GM12878 (cell line): Measurements from ENCODE around the gene NFATC2. TPM values are rescaled to one million over a fixed set of nuclear protein-coding genes. Genes with fewer than 3 reads are reported as not detected.

Experiments used
- ATAC-seq: fragments of 200-7000 bp; cut with Tn5 transposase; 3 replicates; pipeline ENCODE4 v1.9.1; 2020; ENCODE audit warnings: mild to moderate bottlenecking, moderate library complexity
- BruUV-seq: library from RNA; stranded (reverse); fragments of 400-500 nt; replicated peaks from 2 replicates; lab custom pipeline; 2021; lab: Mats Ljungman, UMichigan
- CTCF ChIA-PET: fragments of 300-600 bp; sonication (Branson Sonifier 250); formaldehyde crosslinking; extraction: SDS; loops from one replicate; lab custom pipeline; 2021; ENCODE audit warnings: inconsistent platforms; lab: Yijun Ruan, JAX
- POLR2A ChIA-PET: fragments of 350-600 bp; formaldehyde crosslinking; extraction: SDS; loops from one replicate; lab custom pipeline; 2021; ENCODE audit warnings: inconsistent platforms; lab: Charles Lee
- RAD21 ChIA-PET: fragments of 300-600 bp; sonication (Branson Sonifier 250); formaldehyde crosslinking; loops from one replicate; lab custom pipeline; 2023; ENCODE audit warnings: antibody characterized with exemption; ENCODE audit not compliant: unreplicated experiment; lab: Charles Lee
- SMC1A ChIA-PET: fragments of 300-600 bp; sonication (Branson Sonifier 250); formaldehyde crosslinking; loops from one replicate; lab custom pipeline; 2023; ENCODE audit not compliant: unreplicated experiment, uncharacterized antibody; lab: Charles Lee
- DNase-seq: peaks from one replicate; pipeline ENCODE4 v3.0.0-alpha.2; 2011; ENCODE audit warnings: low read depth, low spot score
- FAIRE-seq: peaks from 3 replicates; lab custom pipeline; 2011; peaks lifted over from hg19 to GRCh38; lab: Jason Lieb, UNC
- H2AFZ ChIP-seq: 2 replicates; pipeline ENCODE4 v1.6.0; 2011; ENCODE audit warnings: low read depth, low read length, control low read depth; ENCODE audit not compliant: control insufficient read depth
- H3K27ac ChIP-seq: 2 replicates; pipeline ENCODE4 v1.5.1; 2011; ENCODE audit warnings: control low read depth; ENCODE audit not compliant: control insufficient read depth, insufficient read depth
- H3K27me3 ChIP-seq, 2 experiments: replicated peaks in 1 of 2; 2 replicates each; pipeline versions ENCODE4 v1.6.0 to v1.6.1; 2011; ENCODE audit warnings: low read length in 1 of 2; ENCODE audit not compliant: control insufficient read depth in 2 of 2, insufficient read depth in 2 of 2
- H3K36me3 ChIP-seq, 2 experiments: 2 replicates each; pipeline ENCODE4 v1.5.1; 2011; ENCODE audit warnings: low read length in 1 of 2; ENCODE audit not compliant: control insufficient read depth in 2 of 2, insufficient read depth in 2 of 2
- H3K4me1 ChIP-seq: 2 replicates; pipeline ENCODE4 v1.6.1; 2011; ENCODE audit warnings: mild to moderate bottlenecking, low read length, moderate library complexity, mixed read lengths; ENCODE audit not compliant: control insufficient read depth, insufficient read depth
- H3K4me2 ChIP-seq: 2 replicates; pipeline ENCODE4 v1.6.0; 2011; ENCODE audit warnings: control low read depth; ENCODE audit not compliant: control insufficient read depth, insufficient read depth
- H3K4me3 ChIP-seq: fragments of 200-600 bp; sonication (generic); 2 replicates; pipeline ENCODE4 v1.5.1; 2016
- H3K79me2 ChIP-seq: 2 replicates; pipeline ENCODE4 v1.6.0; 2011; ENCODE audit warnings: low read length; ENCODE audit not compliant: control insufficient read depth, insufficient read depth
- H3K9ac ChIP-seq: 2 replicates; pipeline ENCODE4 v1.8.0; 2011; ENCODE audit warnings: low read length, control low read depth, mixed read lengths; ENCODE audit not compliant: control insufficient read depth, insufficient read depth
- H3K9me3 ChIP-seq: replicated peaks from 3 replicates; pipeline ENCODE4 v1.5.1; 2011; ENCODE audit warnings: mild to moderate bottlenecking, low read length; ENCODE audit not compliant: control insufficient read depth, insufficient read depth
- H4K20me1 ChIP-seq: 2 replicates; pipeline ENCODE4 v1.6.0; 2011; ENCODE audit not compliant: control insufficient read depth, insufficient read depth
- ASH2L ChIP-seq: fragments of 300-600, 200-600 bp; sonication (generic); IDR thresholded peaks from 2 replicates; pipeline ENCODE4 v1.6.1; 2017; ENCODE audit warnings: low read depth, mild to moderate bottlenecking, borderline replicate concordance
- BHLHE40 ChIP-seq, 2 experiments: fragments of 450-650 bp in 1 of 2; IDR thresholded peaks; 2 replicates each; pipeline ENCODE4 v1.6.1; 2011 to 2017; ENCODE audit warnings: low read depth in 2 of 2, borderline replicate concordance in 1 of 2, improper control_type of control experiment in 1 of 2, low read length in 1 of 2, mild to moderate bottlenecking in 1 of 2
- CHD2 ChIP-seq: IDR thresholded peaks from 2 replicates; pipeline ENCODE4 v1.6.1; 2011; ENCODE audit warnings: low read depth, low read length, improper control_type of control experiment, borderline replicate concordance
- EP300 ChIP-seq, 2 experiments: fragments of 150-350 bp in 1 of 2; IDR thresholded peaks; 2 replicates each; pipeline ENCODE4 v1.6.1; 2011 to 2012; ENCODE audit warnings: low read depth in 2 of 2, low read length in 2 of 2, borderline replicate concordance in 1 of 2, improper control_type of control experiment in 1 of 2, inconsistent platforms in 1 of 2; ENCODE audit not compliant: control insufficient read depth in 1 of 2
- HCFC1 ChIP-seq: fragments of 150-350 bp; IDR thresholded peaks from 2 replicates; pipeline ENCODE4 v1.6.1; 2014; ENCODE audit warnings: low read length
- HSF1 ChIP-seq: fragments of 150-350 bp; IDR thresholded peaks from 2 replicates; pipeline ENCODE4 v1.6.1; 2014; ENCODE audit warnings: mild to moderate bottlenecking, low read depth, low read length
- MLLT1 ChIP-seq: fragments of 450-650 bp; IDR thresholded peaks from 2 replicates; pipeline ENCODE4 v1.6.1; 2016; ENCODE audit warnings: mild to moderate bottlenecking
- MTA3 ChIP-seq: IDR thresholded peaks from 2 replicates; pipeline ENCODE4 v1.6.1; 2012; ENCODE audit warnings: low read length, inconsistent platforms, borderline replicate concordance
- MYC ChIP-seq: IDR thresholded peaks from 2 replicates; pipeline ENCODE4 v1.6.1; 2011; ENCODE audit warnings: mild to moderate bottlenecking, low read length, moderate library complexity, inconsistent platforms; ENCODE audit not compliant: insufficient read depth, insufficient replicate concordance, insufficient read length, severe bottlenecking
- PBX3 ChIP-seq: IDR thresholded peaks from 2 replicates; pipeline ENCODE4 v1.6.1; 2011; ENCODE audit warnings: mild to moderate bottlenecking, low read depth, low read length, moderate library complexity; ENCODE audit not compliant: insufficient replicate concordance
- POLR2A ChIP-seq: IDR thresholded peaks from 2 replicates; pipeline ENCODE4 v1.6.1; 2011; ENCODE audit warnings: low read depth, mild to moderate bottlenecking, low read length
- RB1 ChIP-seq: fragments of 450-650 bp; formaldehyde crosslinking; IDR thresholded peaks from 2 replicates; pipeline ENCODE4 v1.6.1; 2017; ENCODE audit warnings: mild to moderate bottlenecking, borderline replicate concordance
- RFX5 ChIP-seq: IDR thresholded peaks from 2 replicates; pipeline ENCODE4 v1.6.1; 2011; ENCODE audit warnings: low read depth, low read length, improper control_type of control experiment
- SMARCA5 ChIP-seq: fragments of 450-650 bp; IDR thresholded peaks from 2 replicates; pipeline ENCODE4 v1.6.1; 2017; ENCODE audit warnings: mild to moderate bottlenecking
- SUZ12 ChIP-seq: fragments of 200-600 bp; sonication (generic); IDR thresholded peaks from one replicate; pipeline ENCODE4 v1.6.1; 2018; ENCODE audit warnings: antibody characterized with exemption, mild to moderate bottlenecking; ENCODE audit not compliant: unreplicated experiment
- TAF1 ChIP-seq: IDR thresholded peaks from 2 replicates; pipeline ENCODE4 v1.6.1; 2011; ENCODE audit warnings: mild to moderate bottlenecking, low read depth, low read length, borderline replicate concordance
- USF1 ChIP-seq: IDR thresholded peaks from 2 replicates; pipeline ENCODE4 v1.6.1; 2011; ENCODE audit warnings: borderline replicate concordance, low read depth, mild to moderate bottlenecking, moderate library complexity, mixed read lengths, low read length; ENCODE audit not compliant: insufficient read depth; ENCODE audit errors: extremely low read length
- ZNF217 ChIP-seq: fragments of 450-650 bp; IDR thresholded peaks from 2 replicates; pipeline ENCODE4 v1.6.1; 2017; ENCODE audit warnings: antibody characterized with exemption, mild to moderate bottlenecking
- WGBS: methylation state at CpG from one replicate; pipeline ENCODE4 v1.1.6; 2016; ENCODE audit warnings: low lambda C conversion rate; ENCODE audit not compliant: insufficient replicate concordance, insufficient coverage; ENCODE audit errors: missing lambda C conversion rate; 5-methylcytosine and 5-hydroxymethylcytosine counted together
- in situ Hi-C: fragments of 300-500 bp; cut with MboI; formaldehyde crosslinking; loops from 9 replicates; pipeline ENCODE4 v1.14.3; 2018; ENCODE audit warnings: mixed read lengths
- intact Hi-C: fragments of 100-400 bp; cut with micrococcal nuclease; formaldehyde crosslinking; loops from one replicate; pipeline ENCODE4 v1.14.2; 2022; ENCODE audit not compliant: unreplicated experiment
- polyA plus RNA-seq, 11 experiments: library from polyadenylated mRNA; depleted of rRNA in 4 of 11; unstranded in 6 of 11; stranded (reverse) in 5 of 11; fragments of >200 nt; fragmentation: Nextera tagmentation in 4 of 11; fragmentation: Illumina TruSeq in 1 of 11; extraction: Ambion mirVana in 4 of 11; extraction: Trizol in 1 of 11; gene quantifications; 1 replicate in 1 of 11; 2 replicates in 10 of 11; pipeline versions ENCODE4 v1.2.1 to v1.2.3, GENCODE V29; 2011 to 2016; ENCODE audit warnings: inconsistent platforms in 2 of 11, missing spikeins in 2 of 11, low read depth in 1 of 11
- total RNA-seq, 4 experiments: library from RNA; depleted of rRNA in 3 of 4; stranded (reverse); fragments of >200 nt in 3 of 4; fragmentation: Illumina TruSeq in 1 of 4; extraction: Trizol in 1 of 4; gene quantifications; 2 replicates each; pipeline versions ENCODE4 v1.2.1 to v1.2.3, GENCODE V29; 2013 to 2021

The NFATC2 gene
- total and polyA plus RNA-seq, 10 of the 15 experiments (the other 5 are each of a cell fraction or from before 2014, with no cell fraction given), result 3.3 to 20.0 (median 7.3) TPM

GRCh38 chr20:51531712-51532456, 10.6 kb downstream of the NFATC2 start:
- Histone ChIP-seq H3K36me3 (peaks cover 0 to 2% of the 10 kb centered on the region in 2 experiments; a peak in 2 of 4 replicates), H3K4me3 (no peak overlapping the region), H3K27me3 (no peaks in the 10 kb centered on the region), H3K9ac (no peak overlapping the region), H3K4me1 (peaks cover 75% of the 10 kb centered on the region), H3K4me2 (peak overlapping the region; percentile 28), H3K27ac (peak overlapping the region; percentile 75), H4K20me1 (no peaks in the 10 kb centered on the region), H3K79me2 (peaks cover 76% of the 10 kb centered on the region), H2AFZ (no peak overlapping the region), H3K9me3 (no peaks in the 10 kb centered on the region)
- FAIRE-seq (no peak), ATAC-seq (no peak), DNase-seq (no peak)
- RAD21 ChIA-PET, result interaction anchor here (0.6 to 1.6 kb wide), 2 partner anchors 10 to 127 kb away, joined by 3 to 4 read pairs; no protein-coding TSS in a partner anchor
- SMC1A ChIA-PET, result interaction anchor here (1.1 to 1.3 kb wide), 2 partner anchors 31 to 51 kb away, joined by 3 to 5 read pairs; no protein-coding TSS in a partner anchor
- 58% methylated on average over 12 of the region's 12 CpGs for WGBS
- POLR2A ChIA-PET, result interaction anchor here (1.4 kb wide), 1 partner anchor 50 kb away, joined by 3 read pairs; no protein-coding TSS in a partner anchor
- no TSS peak for BruUV-seq
- CTCF ChIA-PET, result interaction anchor here (1.3 kb wide), 1 partner anchor 8 kb away, joined by 5 read pairs; no protein-coding TSS in a partner anchor
- in situ Hi-C loops, result no loop called here
- intact Hi-C loops, result no loop called here
- TF ChIP-seq ZNF217 (0 out of 2 replicates have a peak, but pooled peaks have one; percentile 58), POLR2A (no peak), MLLT1 (no peak), RB1 (no peak), RFX5 (no peak), SUZ12 (no peak), EP300 (IDR thresholded peaks at IDR 0.05; ENCODE audit: borderline replicate concordance in 1 of 2, control insufficient read depth in 1 of 2, low read depth in 2 of 2, low read length in 2 of 2) (no peak), ASH2L (no peak), BHLHE40 (IDR thresholded peaks at IDR 0.05; ENCODE audit: borderline replicate concordance in 1 of 2, low read depth in 2 of 2, low read length in 1 of 2) (no peak), USF1 (no peak), HSF1 (no peak), HCFC1 (no peak), PBX3 (no peak), SMARCA5 (0 out of 2 replicates have a peak, but pooled peaks have one; percentile 51), CHD2 (no peak), MYC (no peak), TAF1 (no peak), MTA3 (no peak)
